HUES64 (cell line): ENCODE data around the gene ACSS3.

Experiments used
- H3K27ac ChIP-seq: 2 replicates; pipeline ENCODE4 v1.7.0; 2013; ENCODE audit warnings: low read depth, low read length, inconsistent platforms
- H3K27me3 ChIP-seq: 2 replicates; pipeline ENCODE4 v1.6.1; 2013; ENCODE audit warnings: mild to moderate bottlenecking, low read length; ENCODE audit not compliant: insufficient read depth
- H3K36me3 ChIP-seq: 2 replicates; pipeline ENCODE4 v1.6.1; 2013; ENCODE audit warnings: mild to moderate bottlenecking, low read length; ENCODE audit not compliant: insufficient read depth
- H3K4me1 ChIP-seq: 2 replicates; pipeline ENCODE4 v1.6.1; 2013; ENCODE audit warnings: mild to moderate bottlenecking, low read length, moderate library complexity; ENCODE audit not compliant: insufficient read depth
- H3K4me3 ChIP-seq: 2 replicates; pipeline ENCODE4 v1.5.1; 2013; ENCODE audit warnings: mild to moderate bottlenecking, low read length, moderate library complexity
- H3K9ac ChIP-seq: 2 replicates; pipeline ENCODE4 v1.6.1; 2013; ENCODE audit warnings: mild to moderate bottlenecking, low read depth, low read length
- H3K9me3 ChIP-seq: 2 replicates; pipeline ENCODE4 v1.6.1; 2013; ENCODE audit warnings: low read depth, low read length; ENCODE audit not compliant: insufficient read depth
- WGBS: fragments of 150-250, 120-280 bp; methylation state at CpG from one replicate; pipeline ENCODE4 v1.1.7; 2013; ENCODE audit warnings: missing lambda C conversion rate; 5-methylcytosine and 5-hydroxymethylcytosine counted together

ACSS3 gene

DNA sequence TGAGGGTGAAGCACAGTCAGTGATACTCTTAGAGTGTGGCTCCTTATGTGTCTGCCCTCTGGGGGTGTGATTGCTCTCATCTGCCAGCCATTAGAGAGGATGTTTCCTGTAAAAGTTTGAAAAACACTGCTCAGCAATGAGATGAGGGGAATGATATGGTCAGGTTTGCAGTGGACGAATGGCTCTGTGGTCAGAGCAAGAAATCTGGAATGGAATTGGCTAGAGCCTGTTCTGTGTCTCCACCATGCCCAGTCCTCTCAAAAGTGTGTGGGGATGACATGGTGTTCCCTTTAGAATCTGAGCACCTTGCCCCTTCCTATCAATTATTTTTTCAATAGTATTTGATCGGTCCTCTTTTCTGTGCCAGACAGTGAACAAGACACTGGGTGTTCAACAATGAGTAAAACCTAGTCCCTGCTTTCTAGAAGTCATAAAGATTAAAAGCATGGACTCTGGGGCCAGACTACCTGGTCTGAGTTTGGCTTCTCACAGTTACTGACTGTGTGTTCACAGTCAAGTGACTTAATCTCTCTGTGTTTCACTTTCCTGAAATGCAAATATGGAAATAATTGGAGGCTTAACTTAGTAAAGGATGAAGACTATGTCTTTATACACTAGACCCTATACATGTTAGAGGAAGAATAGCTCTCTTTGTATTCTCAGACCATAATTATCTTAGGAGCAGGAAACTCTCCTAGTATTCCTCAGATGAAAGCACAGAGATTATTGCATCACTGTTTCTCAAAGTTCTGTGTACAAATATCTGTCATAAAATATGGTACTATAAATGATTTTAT, 1.6 kb downstream of the ACSS3 start:
- Histone ChIP-seq H3K9ac (0 out of 2 replicates have a peak overlapping the region, but pooled peaks have one; percentile 4), H3K27ac (no peak overlapping the region), H3K4me1 (peaks cover 57% of the 10 kb centered on the region), H3K9me3 (no peaks in the 10 kb centered on the region), H3K36me3 (no peaks in the 10 kb centered on the region), H3K27me3 (no peaks in the 10 kb centered on the region), H3K4me3 (peak overlapping the region; percentile 88)
- 81% methylated on average over 2 of the region's 2 CpGs for WGBS

GRCh38 chr12:81080431-81080983, 2.6 kb downstream of the ACSS3 start:
- Histone ChIP-seq H3K4me1 (peaks cover 67% of the 10 kb centered on the region), H3K27me3 (no peaks in the 10 kb centered on the region), H3K9ac (no peak overlapping the region), H3K9me3 (no peaks in the 10 kb centered on the region), H3K36me3 (no peaks in the 10 kb centered on the region), H3K27ac (no peak overlapping the region), H3K4me3 (no peak overlapping the region)
- WGBS = 74% methylated on average over 4 of the region's 4 CpGs

DNA sequence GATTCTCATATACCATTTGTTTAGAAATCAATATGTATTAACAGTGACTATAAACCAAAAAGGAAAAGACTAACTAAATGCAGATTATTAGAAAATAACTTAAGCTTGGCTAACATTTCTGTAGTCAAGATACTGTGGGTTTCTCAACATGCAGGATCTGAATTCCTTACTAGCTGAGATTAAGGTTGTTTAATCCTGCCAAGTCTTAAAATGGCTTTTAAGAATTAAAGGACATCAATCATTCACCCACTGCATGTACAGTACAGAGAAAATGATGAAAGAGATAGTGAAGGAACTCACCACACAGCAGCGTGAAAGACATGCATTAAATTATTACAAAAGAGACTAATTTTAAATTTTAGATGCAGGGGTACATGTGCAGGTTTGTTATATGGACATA, 3.8 kb downstream of the ACSS3 start:
- Histone ChIP-seq H3K9ac (no peak overlapping the region), H3K9me3 (no peaks in the 10 kb centered on the region), H3K4me1 (peaks cover 78% of the 10 kb centered on the region), H3K4me3 (no peak overlapping the region), H3K27ac (no peak overlapping the region), H3K36me3 (no peaks in the 10 kb centered on the region), H3K27me3 (no peaks in the 10 kb centered on the region)
- no CpG with 5 or more reads among the region's 1 CpG for WGBS

- Histone ChIP-seq H3K9ac (no peak overlapping the region), H3K4me1 (peaks cover 86% of the 10 kb centered on the region), H3K4me3 (no peak overlapping the region), H3K27me3 (no peaks in the 10 kb centered on the region), H3K9me3 (no peaks in the 10 kb centered on the region), H3K27ac (peak overlapping the region; percentile 6; the same call in 1 of the 2 replicates), H3K36me3 (no peaks in the 10 kb centered on the region)
- WGBS = 56% methylated on average over 1 of the region's 1 CpG
These were observed 5.1 kb downstream of the ACSS3 start for GRCh38 chr12:81083018-81083417.

GRCh38 chr12:81083906-81084513, 6.1 kb downstream of the ACSS3 start:
- WGBS = 74% methylated on average over 7 of the region's 7 CpGs
- Histone ChIP-seq H3K4me1 (peaks cover 87% of the 10 kb centered on the region), H3K27ac (no peak overlapping the region), H3K36me3 (no peaks in the 10 kb centered on the region), H3K27me3 (no peaks in the 10 kb centered on the region), H3K9me3 (no peaks in the 10 kb centered on the region), H3K4me3 (no peak overlapping the region), H3K9ac (no peak overlapping the region)

GRCh38 chr12:81084811-81085350, 7.0 kb downstream of the ACSS3 start:
- Histone ChIP-seq H3K4me1 (peaks cover 87% of the 10 kb centered on the region), H3K27ac (peak overlapping the region; percentile 61; the same call in 1 of the 2 replicates), H3K9ac (no peak overlapping the region), H3K9me3 (no peaks in the 10 kb centered on the region), H3K36me3 (no peaks in the 10 kb centered on the region), H3K27me3 (no peaks in the 10 kb centered on the region), H3K4me3 (no peak overlapping the region; the same call in 1 of the 2 replicates)
- 81% methylated on average over 1 of the region's 1 CpG for WGBS

DNA sequence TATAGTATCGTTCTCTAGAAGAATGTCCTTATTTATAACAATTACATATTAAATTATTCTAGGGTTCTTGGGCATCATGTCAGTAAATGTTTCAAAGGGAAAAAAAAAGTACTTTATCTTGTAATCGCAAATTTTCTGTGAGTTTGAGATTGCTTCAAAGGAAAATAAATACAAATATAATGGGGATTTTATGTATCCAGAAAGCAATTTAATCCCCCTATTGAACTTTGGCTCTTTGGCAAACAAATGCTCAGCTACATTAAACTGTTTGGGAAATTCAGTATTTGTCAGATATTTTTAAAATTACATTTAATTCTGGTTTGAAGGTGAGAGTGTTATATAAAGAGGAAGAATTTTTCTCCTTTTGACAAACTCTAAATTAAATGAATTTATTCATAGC, 8.0 kb downstream of the ACSS3 start:
- Histone ChIP-seq H3K27ac (0 out of 2 replicates have a peak overlapping the region, but pooled peaks have one; percentile 27), H3K27me3 (no peaks in the 10 kb centered on the region), H3K36me3 (no peaks in the 10 kb centered on the region), H3K4me3 (no peak overlapping the region), H3K9me3 (no peaks in the 10 kb centered on the region), H3K4me1 (peaks cover 83% of the 10 kb centered on the region), H3K9ac (no peak overlapping the region)
- WGBS = no CpG with 5 or more reads among the region's 2 CpGs

GRCh38 chr12:81086342-81086741, 8.5 kb downstream of the ACSS3 start:
- Histone ChIP-seq H3K9me3 (no peaks in the 10 kb centered on the region), H3K9ac (no peak overlapping the region), H3K27ac (no peak overlapping the region), H3K36me3 (no peaks in the 10 kb centered on the region), H3K4me3 (no peak overlapping the region), H3K4me1 (peaks cover 78% of the 10 kb centered on the region), H3K27me3 (no peaks in the 10 kb centered on the region)
- WGBS = 70% methylated on average over 3 of the region's 4 CpGs

GRCh38 chr12:81088221-81088620, 10.3 kb downstream of the ACSS3 start:
- no peak overlapping the region for H3K4me3 ChIP-seq
- H3K36me3 ChIP-seq = no peaks in the 10 kb centered on the region
- H3K27ac ChIP-seq = no peak overlapping the region
- H3K9ac ChIP-seq = no peak overlapping the region
- no peaks in the 10 kb centered on the region for H3K9me3 ChIP-seq
- H3K4me1 ChIP-seq = peaks cover 67% of the 10 kb centered on the region
- whole genome bisulfite sequencing = 98% methylated on average over 3 of the region's 4 CpGs
- H3K27me3 ChIP-seq = no peaks in the 10 kb centered on the region

GRCh38 chr12:81089412-81089811, 11.5 kb downstream of the ACSS3 start:
- H3K4me1 ChIP-seq = peaks cover 58% of the 10 kb centered on the region
- no peak overlapping the region for H3K9ac ChIP-seq
- no peak overlapping the region for H3K4me3 ChIP-seq
- H3K9me3 ChIP-seq = no peaks in the 10 kb centered on the region
- no peak overlapping the region for H3K27ac ChIP-seq
- H3K36me3 ChIP-seq = no peaks in the 10 kb centered on the region
- no CpG with 5 or more reads among the region's 1 CpG for WGBS
- H3K27me3 ChIP-seq = no peaks in the 10 kb centered on the region

DNA sequence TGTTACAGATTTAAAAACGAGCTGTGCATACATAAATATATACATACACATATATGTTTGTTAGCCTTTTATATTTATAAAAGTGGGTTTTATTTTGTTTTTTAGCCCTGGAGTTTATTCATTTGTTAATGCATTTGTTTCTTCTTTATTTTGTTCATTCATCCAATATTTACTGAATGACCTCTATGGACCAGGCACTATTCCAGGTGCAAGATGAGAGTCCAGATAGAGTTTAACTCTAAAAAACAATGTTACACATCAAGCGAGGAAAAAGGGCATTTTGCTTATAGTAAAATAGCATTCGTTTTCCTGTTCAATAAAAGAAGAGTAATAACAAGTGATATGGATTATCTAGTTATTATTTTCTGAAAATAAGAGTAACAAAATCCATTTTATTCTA, 14.2 kb downstream of the ACSS3 start:
- no peaks in the 10 kb centered on the region for H3K36me3 ChIP-seq
- no peak overlapping the region for H3K27ac ChIP-seq
- no peaks in the 10 kb centered on the region for H3K9me3 ChIP-seq
- WGBS = 100% methylated on average over 1 of the region's 3 CpGs
- H3K27me3 ChIP-seq = no peaks in the 10 kb centered on the region
- H3K4me3 ChIP-seq = no peak overlapping the region
- peaks cover 46% of the 10 kb centered on the region for H3K4me1 ChIP-seq
- H3K9ac ChIP-seq = no peak overlapping the region
